Measurements from ENCODE around the gene RASA4B.

RASA4B gene

DNA sequence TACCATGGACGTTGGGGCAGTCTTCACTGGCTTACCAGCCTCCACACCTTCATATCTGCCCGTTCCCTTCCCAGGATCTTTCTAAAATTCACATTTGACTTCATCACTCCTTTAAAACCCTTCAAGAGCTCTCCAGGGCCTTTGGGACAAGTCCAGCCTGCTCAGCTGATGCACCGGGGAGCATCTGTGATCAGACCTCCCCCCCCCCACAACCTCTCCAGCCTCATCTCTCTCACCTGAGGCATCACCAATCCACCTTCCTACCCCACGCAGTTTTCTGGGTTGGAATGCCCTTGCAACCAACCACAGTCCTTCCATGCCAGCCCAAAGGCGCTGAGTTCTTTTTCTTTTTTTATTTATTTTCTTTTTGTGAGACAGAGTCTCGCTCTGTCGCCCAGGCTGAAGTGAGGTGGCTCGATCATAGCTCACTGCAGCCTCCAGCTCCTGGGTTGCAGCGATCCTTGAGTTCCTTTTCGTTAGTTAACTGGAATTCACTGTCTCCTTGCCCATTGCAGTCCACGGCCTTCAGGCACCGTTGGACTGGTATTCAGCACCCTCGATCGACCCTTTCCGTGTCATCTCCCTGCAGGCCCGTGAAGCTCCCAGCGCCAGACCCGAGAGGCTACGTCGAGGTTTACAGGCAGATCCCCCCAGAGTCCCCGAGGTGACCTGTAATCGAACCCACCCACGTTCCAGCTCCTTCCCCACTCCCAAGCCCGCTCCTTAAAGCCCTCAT, 53.6 kb downstream of the RASA4B start:
- Histone ChIP-seq H3K36me3 (ENCODE audit: insufficient read depth, low read length) (peaks cover 23% of the 10 kb centered on the region; the same call in 1 of the 2 replicates), H3K27me3 (ENCODE audit: insufficient read depth, low read length) (no peaks in the 10 kb centered on the region), H3K79me2 (ENCODE audit: insufficient read depth, low read length) (peaks cover 12% of the 10 kb centered on the region), H4K20me1 (ENCODE audit: insufficient read depth, low read length) (no peaks in the 10 kb centered on the region), H3F3A (ENCODE audit: insufficient read depth, low read length) (no peaks in the 10 kb centered on the region), H3K4me1 (ENCODE audit: insufficient read depth, low read length, severe bottlenecking) (peaks cover 33% of the 10 kb centered on the region), H3K4me3 (ENCODE audit: low read depth, low read length, poor library complexity, severe bottlenecking) (peak overlapping the region; percentile 90), H3K9ac (ENCODE audit: low read length) (peak overlapping the region; percentile 95), H3K9me2 (ENCODE audit: low read depth, low read length) (no peaks in the 10 kb centered on the region), H3K9me3 (ENCODE audit: low read length) (no peaks in the 10 kb centered on the region), H3K4me2 (ENCODE audit: low read length) (peak overlapping the region; percentile 83), H3K27ac (ENCODE audit: low read depth, low read length, poor library complexity, severe bottlenecking) (peak overlapping the region; percentile 25), H2AFZ (ENCODE audit: low read length) (0 out of 2 replicates have a peak overlapping the region, but pooled peaks have one; percentile 51)
- TF ChIP-seq, protein P1, sequence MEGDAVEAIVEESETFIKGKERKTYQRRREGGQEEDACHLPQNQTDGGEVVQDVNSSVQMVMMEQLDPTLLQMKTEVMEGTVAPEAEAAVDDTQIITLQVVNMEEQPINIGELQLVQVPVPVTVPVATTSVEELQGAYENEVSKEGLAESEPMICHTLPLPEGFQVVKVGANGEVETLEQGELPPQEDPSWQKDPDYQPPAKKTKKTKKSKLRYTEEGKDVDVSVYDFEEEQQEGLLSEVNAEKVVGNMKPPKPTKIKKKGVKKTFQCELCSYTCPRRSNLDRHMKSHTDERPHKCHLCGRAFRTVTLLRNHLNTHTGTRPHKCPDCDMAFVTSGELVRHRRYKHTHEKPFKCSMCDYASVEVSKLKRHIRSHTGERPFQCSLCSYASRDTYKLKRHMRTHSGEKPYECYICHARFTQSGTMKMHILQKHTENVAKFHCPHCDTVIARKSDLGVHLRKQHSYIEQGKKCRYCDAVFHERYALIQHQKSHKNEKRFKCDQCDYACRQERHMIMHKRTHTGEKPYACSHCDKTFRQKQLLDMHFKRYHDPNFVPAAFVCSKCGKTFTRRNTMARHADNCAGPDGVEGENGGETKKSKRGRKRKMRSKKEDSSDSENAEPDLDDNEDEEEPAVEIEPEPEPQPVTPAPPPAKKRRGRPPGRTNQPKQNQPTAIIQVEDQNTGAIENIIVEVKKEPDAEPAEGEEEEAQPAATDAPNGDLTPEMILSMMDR (IDR thresholded peaks at IDR 0.05; ENCODE audit: low read length): no peak
- no peak for TF ChIP-seq EZH2 (IDR thresholded peaks at IDR 0.05; ENCODE audit: borderline replicate concordance, low read length)

DNA sequence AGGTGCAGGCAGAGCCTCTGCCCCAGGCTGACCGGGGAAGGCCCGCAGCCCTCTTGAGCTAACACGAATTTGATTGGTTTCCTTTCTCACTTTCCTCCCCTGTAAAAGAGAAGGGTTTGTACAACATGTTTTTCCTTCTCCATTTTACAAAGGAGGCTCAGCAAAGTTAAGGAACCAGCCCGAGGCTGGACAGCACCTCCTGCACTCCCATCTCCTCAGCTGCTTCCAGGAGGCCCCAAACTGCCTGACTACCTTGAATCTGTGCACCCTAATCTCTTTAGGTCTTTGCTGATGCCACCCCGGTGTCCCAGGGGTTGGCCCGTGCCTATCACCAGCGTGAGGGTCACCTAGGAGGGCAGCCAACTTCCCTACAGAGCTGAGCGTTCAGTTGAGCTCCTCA, 57.1 kb downstream of the RASA4B start:
- H3K36me3 ChIP-seq (ENCODE audit: insufficient read depth, low read length): peaks cover 35% of the 10 kb centered on the region
- no peak overlapping the region for H3K4me3 ChIP-seq (ENCODE audit: low read depth, low read length, poor library complexity, severe bottlenecking)
- H2AFZ ChIP-seq (ENCODE audit: low read length): no peak overlapping the region
- TF ChIP-seq EZH2 (IDR thresholded peaks at IDR 0.05; ENCODE audit: borderline replicate concordance, low read length): no peak
- TF ChIP-seq, protein P1 (IDR thresholded peaks at IDR 0.05; ENCODE audit: low read length): no peak
- no peaks in the 10 kb centered on the region for H4K20me1 ChIP-seq (ENCODE audit: insufficient read depth, low read length)
- no peaks in the 10 kb centered on the region for H3K9me2 ChIP-seq (ENCODE audit: low read depth, low read length)
- H3K9ac ChIP-seq (ENCODE audit: low read length): no peak overlapping the region
- H3K9me3 ChIP-seq (ENCODE audit: low read length): no peaks in the 10 kb centered on the region
- H3K27ac ChIP-seq (ENCODE audit: low read depth, low read length, poor library complexity, severe bottlenecking): no peak overlapping the region
- peaks cover 12% of the 10 kb centered on the region for H3K4me1 ChIP-seq (ENCODE audit: insufficient read depth, low read length, severe bottlenecking)
- H3K79me2 ChIP-seq (ENCODE audit: insufficient read depth, low read length): peaks cover 12% of the 10 kb centered on the region
- no peaks in the 10 kb centered on the region for H3K27me3 ChIP-seq (ENCODE audit: insufficient read depth, low read length)
- H3K4me2 ChIP-seq (ENCODE audit: low read length): no peak overlapping the region
- H3F3A ChIP-seq (ENCODE audit: insufficient read depth, low read length): no peaks in the 10 kb centered on the region

DNA sequence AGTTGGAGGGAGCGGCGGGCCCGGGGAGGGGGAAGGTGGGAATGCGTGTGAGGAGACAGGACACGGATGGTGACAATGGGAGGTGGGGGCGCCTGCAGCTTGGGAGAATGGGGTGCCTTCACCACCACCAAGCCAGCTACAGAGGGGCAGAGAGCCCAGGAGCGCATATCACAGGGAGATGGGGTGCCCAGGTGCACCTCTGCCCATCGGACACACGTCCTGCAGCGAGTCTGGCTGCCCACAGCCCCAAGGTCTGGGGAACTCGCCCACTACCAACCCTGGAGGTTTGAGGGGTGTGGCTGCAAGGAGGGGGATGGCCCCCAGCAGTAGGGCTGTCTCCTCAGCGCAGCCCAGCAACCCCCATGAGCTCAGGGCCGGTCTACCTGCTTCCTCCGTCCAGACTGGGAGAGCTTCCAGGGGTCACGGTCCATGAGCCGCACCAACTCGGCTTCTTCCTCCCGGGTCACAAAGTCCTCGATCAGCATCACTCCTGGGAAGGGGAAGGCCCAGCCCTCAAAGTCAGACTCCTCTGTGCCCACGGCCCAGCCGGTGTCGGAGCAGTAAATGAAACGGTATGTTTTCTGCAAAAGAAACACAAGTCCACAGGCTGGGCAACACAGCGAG, 58.2 kb downstream of the RASA4B start:
- H3K4me3 ChIP-seq (ENCODE audit: low read depth, low read length, poor library complexity, severe bottlenecking): no peak overlapping the region
- H3F3A ChIP-seq (ENCODE audit: insufficient read depth, low read length): no peaks in the 10 kb centered on the region
- no peaks in the 10 kb centered on the region for H3K9me2 ChIP-seq (ENCODE audit: low read depth, low read length)
- no peak overlapping the region for H3K4me2 ChIP-seq (ENCODE audit: low read length)
- H3K9me3 ChIP-seq (ENCODE audit: low read length): no peaks in the 10 kb centered on the region
- H3K27ac ChIP-seq (ENCODE audit: low read depth, low read length, poor library complexity, severe bottlenecking): no peak overlapping the region
- peaks cover 13% of the 10 kb centered on the region for H3K4me1 ChIP-seq (ENCODE audit: insufficient read depth, low read length, severe bottlenecking)
- H2AFZ ChIP-seq (ENCODE audit: low read length): no peak overlapping the region
- no peaks in the 10 kb centered on the region for H3K27me3 ChIP-seq (ENCODE audit: insufficient read depth, low read length)
- H3K36me3 ChIP-seq (ENCODE audit: insufficient read depth, low read length): peaks cover 39% of the 10 kb centered on the region
- H3K9ac ChIP-seq (ENCODE audit: low read length): no peak overlapping the region
- H4K20me1 ChIP-seq (ENCODE audit: insufficient read depth, low read length): no peaks in the 10 kb centered on the region
- no peak for TF ChIP-seq EZH2 (IDR thresholded peaks at IDR 0.05; ENCODE audit: borderline replicate concordance, low read length)
- TF ChIP-seq, protein P1 (IDR thresholded peaks at IDR 0.05; ENCODE audit: low read length): no peak
- peaks cover 9% of the 10 kb centered on the region for H3K79me2 ChIP-seq (ENCODE audit: insufficient read depth, low read length)
